ENCODE results near the gene CNN1.

Gene CNN1

DNA sequence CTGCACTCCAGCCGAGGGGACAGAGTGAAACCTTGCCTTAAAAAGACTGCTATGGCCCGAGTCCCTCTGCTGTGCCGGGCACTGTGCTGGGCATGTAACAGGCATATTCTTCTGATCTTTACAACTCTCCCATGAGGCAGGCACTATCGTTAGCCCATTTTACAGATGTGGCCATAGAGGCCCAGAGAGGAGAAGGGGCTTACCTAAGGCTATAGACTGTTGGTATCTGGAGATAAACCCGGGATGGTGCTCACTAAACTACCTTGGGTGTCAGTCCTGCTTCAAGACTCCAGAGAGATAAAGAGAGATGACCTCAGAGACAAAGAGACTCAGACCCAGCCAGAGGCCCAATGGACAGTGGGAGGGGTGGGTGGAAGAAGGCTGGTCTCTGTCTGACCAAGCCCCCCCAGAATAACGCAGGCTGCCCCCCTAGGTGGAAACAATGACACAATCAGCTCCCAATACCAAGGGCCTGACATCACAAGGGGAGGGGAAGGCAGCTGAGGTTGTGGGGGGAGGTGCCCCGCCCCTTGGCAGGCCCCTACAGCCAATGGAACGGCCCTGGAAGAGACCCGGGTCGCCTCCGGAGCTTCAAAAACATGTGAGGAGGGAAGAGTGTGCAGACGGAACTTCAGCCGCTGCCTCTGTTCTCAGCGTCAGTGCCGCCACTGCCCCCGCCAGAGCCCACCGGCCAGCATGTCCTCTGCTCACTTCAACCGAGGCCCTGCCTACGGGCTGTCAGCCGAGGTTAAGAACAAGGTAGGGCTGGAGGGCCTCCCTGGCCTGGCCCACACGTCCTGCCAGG is at the start of gene CNN1:
CNN1 (plus strand) TSS at position 620 of the 805 bp plus-strand sequence; CDS start at position 697, 77 bp downstream.
- DNase-seq: no peak

DNA sequence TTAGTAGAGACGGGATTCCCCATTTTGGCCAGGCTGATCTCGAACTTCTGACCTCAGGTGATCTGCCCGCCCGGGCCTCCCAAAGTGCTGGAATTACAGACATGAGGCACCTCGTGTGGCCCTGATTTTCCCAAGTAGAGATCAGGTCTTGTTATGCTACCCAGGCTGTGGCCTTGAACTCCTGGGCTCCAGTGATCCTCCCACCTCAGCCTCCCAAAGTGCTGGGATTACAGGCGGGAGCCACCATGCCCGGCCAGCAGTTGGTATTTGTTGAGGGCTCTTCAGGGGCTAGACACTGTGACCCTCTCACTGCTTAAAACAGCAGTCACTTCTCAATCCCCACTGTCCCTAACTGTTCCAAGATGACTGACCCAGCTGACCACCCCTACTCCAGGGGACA is 49.3 kb upstream of the CNN1 start:
- no peak for DNase-seq

DNA sequence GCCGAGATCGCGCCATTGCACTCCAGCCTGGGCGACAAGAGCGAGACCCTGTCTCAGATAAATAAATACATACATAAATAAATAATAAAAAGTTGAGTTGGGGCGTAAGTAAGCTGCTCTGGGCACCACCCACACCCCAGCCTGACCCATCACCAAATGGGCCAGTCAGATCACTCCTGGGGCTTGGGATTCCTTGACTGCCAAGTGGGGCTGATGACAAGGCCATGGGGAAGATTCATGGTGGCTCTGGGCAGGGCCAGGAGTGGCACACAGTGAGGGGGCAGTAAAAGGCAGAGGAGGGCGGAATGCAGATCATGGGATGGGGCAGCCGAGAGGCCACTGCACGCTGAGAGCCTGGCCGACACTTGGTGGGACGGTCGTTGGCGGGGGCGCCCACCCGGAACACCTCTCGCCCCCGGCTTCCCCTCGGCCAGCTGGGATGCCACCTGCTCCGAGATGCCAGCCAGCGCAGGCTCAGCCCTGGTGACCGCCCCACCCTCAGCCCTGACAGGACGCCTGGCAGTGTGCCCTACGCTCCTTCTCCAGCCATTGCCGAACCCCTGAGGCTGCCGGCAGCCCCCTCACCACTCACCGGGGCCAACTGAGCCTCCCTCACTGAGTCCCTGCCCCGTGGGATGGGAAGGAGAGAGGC is 43.9 kb upstream of the CNN1 start:
- no peak for DNase-seq

DNA sequence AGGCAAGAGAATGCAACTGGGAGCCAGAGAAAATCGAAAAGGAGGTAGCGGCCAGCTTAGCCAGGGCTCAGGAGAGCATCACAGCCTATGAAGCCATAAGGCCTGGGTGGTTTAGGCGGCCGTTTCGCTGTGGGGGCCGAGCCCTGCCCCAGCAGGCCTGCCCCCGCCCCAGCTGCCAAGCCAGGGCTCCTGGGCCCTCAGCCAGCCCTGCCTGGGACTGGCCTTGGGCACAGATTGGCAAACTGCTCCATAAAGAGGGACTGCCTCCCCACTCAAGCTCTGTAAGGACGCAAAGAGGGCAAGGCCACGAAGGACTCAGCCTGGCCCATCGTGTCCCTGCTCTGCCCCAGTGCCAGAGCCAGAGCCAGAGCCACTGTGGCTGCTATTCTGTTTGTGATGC is 43.2 kb upstream of the CNN1 start:
- no peak for DNase-seq

DNA sequence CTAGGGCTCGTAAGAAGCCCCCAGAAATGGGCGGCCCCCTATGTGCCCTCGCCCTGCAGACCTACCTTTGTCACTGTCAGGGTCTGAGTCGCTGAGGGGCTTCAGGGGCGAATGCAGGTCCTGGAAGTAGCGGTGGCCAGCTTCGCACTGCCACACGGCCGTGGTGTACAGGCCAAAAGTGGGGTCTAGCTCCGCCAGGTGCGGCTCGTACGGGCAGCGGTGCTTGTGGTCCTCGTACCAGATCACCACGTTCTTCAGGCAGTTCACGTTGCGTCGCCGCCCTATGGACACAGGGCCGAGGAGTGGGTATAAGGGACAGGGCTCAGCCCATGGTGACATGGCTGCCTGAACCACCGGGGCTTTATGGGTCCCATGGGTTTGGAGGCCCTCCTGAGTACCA is 42.8 kb upstream of the CNN1 start:
- no peak for DNase-seq

DNA sequence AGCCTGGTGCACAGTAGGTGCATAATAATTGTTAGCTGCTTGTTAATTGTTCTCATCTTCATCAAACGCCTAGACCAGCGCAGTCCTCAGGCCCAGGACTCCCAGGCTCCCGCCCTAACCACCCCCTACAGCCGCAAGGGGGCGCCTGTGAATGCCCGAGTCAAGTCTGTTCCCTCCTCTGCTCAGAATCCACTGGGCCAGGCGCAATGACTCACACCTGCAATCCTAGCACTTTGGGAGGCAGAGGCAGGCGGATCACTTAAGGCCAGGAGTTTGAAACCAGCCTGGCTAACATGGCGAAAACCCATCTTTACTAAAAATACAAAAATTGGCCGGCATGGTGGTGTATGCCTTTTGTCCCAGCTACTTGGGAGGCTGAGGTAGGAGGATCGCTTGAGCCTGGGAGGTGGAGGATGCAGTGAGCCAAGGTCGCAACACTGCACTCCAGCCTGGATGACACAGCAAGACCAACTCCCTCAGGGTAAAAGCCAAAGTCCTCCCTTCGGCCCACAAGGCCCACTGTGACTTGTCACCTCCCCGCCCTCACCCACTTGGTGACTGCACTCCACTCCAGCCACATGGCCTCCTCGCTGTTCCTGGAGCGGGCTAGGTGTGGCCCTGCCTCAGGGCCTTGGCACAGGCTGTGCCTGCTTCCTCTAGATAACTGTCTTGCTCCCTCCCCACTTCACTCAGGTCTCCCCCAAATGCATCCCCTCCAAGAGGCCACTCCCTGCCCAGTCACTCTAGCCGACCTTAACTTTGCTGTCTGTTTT is 42.1 kb upstream of the CNN1 start:
- peak; percentile 60 for DNase-seq

DNA sequence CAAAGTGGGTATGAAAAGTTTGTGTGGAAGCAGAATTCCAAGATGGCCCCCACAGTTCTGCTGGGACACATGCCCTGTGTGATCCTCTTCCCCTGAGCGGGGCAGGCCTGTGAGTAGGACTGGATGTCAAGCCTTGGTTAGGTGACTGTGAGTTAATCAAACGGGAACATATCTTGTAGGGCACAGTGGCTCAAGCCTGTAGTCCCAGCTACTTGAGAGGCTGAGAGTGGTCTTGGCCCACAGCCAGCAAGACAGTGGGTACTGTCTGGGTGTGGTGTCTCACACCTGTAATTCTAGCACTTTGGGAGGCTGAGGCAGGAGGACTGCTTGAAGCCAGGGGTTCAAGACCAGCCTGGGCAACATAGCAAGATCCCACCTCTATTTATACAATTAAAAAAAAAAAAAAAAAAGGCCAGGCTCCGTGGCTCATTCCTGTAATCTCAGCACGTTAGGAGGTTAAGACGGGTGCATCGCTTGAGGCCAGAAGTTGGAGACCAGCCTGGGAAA is 39.4 kb upstream of the CNN1 start:
- DNase-seq: no peak

DNA sequence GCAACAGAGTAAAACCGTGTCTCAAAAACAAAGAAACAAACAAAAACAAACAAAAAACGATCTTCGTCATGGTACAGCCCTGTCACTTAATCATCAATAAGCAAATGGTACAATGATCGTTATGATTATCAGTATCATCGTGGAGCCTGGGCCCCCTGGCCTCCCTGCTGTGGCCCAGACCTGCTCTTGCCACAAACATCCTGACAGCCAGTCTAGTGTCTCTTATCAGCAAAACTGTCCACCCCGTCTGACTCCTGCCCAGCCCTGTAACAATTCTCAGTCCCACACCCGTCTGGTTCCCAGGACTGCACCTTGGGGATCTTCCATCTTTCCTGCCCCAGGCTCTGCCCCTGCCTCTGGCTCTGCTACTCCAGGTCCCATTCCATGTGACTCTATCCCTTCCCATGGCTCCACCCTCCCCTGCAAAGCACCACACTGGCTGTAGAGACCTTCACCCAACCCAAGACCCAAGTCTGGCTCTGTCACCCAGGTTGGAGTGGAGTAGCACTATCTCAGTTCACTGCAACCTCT is 38.7 kb upstream of the CNN1 start:
- no peak for DNase-seq

DNA sequence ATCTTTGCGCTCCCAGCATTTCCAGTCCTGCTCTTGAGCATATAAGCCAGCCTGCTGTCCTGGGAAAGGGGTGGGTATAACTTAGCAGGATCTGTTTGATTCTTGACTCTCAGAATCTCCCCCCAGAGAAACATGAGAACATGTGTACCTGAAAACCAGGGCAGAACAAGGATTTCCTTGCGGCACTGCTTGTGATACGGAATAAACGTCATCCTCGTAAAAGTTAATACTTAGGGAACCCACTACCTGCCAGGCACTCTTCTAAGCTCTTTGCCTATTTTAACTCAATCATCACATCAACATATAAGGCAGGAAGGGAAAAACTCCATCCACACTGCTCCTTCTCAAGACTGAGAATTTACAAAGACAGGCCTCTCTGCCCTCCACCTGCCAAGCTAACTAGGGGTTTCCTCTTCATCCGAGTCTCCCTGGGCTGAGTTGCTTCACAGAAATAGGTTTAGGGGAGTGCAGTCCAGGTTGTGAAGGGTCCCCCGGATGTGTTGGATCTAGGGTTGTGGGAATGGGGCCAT is 34.1 kb upstream of the CNN1 start:
- no peak for DNase-seq

DNA sequence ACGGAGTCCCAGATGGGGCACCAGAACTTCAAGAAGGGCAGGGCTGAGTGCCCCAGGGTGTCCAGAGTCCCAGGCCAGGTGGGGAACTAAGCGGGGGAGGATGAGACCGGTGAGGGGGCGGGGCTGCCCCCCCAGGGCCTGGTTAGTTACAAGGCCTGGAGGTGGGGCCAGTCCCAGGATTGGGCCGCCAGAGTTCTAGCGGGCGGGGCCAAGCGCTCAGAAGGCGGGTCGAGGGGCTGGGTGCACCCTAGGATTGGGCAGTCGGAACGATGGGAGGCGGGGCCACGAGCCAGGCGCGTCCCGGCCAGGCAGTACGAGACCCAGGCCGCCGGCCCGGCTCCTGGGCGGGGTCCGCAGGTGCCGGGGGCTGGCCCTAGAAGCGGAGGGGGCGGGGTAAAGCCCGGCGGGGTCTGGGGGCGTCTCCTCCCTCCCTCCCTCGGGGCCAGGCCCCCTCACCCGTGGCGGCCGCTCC is 33.6 kb upstream of the CNN1 start:
- peak; percentile 98 for DNase-seq

DNA sequence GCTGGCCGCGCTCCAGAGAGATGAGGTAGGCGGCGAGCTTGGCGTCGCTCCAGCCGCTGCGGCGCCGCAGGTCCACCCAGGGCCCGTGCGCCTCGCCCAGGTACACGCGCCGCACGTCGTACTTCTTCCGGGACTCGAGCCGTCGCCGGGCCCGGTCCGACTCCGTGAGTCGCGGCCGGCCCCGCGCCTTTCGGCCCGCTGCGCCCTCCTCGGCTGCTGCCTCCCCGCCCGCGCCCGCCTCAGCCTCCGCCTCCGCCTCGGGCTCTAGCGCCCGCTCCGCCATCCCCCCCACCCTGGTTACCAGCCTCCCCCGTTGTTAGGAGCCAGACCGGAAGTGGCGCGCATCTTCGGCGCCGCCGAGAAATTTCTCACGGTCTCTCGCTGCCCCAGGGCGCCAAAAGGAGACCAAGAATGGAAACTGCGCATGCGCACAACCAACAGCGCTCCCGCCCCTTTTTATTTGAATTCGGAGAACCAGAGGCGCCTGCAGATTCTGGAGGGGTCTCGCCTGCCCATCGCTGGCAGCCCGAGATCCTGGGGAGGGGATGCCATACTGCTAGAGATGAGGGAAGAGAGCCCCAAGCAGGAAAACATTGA is 33.0 kb upstream of the CNN1 start, which contains the start of gene ZNF653:
ZNF653 (minus strand) TSS at position 336 of the 597 bp plus-strand sequence; CDS start at position 283, 53 bp downstream.
- peak; percentile 96 for DNase-seq

DNA sequence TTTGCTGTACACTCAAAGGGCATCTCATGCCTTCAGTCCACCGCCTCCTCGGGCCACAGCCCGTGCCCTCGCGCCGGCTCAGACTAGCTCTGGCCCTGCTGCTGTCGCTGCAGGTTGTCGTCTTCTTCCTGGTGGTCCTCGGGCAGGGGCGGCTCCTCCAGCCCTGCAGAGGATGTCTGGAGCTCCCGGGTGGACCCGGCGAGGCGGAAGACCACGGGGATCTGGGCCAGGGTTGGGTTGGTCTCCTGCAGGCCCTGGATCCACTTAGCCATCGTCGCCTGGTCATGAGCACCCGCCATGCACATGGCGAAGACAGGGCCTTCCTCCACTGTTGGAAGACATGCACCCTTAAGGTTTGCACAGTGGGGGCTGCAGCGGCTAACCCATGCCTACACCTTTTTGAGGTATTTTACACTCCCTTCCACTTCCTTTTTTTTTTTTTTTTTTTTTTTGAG is 32.5 kb upstream of the CNN1 start:
- DNase-seq: no peak

DNA sequence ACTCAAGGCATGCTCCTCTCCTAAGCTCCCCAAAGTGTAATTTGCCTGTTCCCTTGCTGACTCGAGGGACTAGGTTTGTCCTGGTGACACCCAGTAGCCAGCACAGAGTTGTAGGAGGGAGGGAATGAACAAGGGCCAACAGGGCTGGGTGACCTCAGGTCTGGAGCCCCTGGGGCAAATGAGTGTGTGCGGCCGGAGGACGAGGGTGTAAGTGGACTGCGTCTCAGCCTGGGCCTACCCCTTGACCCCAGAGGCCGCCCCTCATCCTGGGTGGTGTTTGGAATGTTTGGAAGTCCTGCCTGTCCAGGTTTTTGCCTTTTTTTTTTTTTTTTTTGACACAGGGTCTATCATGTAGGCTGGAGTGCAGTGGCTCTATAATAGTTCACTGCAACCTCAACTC is 31.7 kb upstream of the CNN1 start:
- DNase-seq: no peak

DNA sequence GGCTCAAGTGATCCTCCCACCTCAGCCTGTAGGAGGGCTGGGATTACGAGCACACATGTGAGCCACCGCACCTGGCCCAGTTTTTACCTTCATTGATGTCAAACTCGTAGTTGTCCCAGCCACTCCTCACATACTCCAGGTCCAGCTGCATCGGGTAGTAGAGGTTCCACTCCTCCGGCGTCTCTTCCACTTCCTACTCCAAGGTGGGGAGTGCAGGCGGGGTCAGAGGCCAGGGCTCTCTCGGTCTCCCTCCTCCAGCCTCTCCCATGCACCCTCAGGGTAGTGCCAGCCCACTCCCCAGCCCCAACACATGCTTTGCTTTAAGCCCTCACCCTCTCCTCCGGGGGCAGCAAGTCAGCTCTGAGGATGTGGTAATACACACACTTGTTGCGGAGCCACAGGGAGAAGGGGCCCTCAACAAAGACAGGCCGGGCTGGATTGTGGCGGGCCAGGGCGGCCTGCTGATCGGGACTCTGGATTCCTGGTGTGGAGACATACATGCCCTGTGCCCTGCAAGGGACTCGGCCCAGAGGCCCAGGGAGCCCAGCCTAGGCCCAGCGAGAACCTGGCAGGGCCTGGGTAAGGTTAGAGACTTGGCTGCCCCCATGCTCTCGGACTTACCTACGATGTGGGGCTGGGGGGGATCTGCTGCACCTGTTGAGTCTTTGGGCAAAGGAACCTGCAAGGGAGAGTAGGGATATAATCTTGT is 31.1 kb upstream of the CNN1 start:
- no peak for DNase-seq

DNA sequence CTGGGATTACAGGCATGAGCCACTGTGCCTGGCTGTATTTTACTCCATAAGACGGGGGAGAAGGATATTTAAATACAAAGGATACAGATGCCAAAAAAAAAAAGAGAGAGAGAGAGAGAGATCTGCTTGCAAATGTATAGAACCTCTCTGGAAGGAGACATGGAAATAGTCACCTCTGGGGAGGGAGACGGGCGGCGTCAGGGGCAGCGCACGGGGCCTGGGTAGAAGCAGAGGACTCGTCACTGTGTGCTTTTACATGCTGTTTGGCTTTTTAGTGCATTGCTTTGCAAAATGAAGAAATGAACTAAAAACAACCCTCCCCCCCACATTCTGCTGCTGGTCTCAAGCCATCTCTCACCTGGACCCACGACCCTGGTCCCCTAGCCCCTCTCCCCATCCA is 28.2 kb upstream of the CNN1 start:
- no peak for DNase-seq

DNA sequence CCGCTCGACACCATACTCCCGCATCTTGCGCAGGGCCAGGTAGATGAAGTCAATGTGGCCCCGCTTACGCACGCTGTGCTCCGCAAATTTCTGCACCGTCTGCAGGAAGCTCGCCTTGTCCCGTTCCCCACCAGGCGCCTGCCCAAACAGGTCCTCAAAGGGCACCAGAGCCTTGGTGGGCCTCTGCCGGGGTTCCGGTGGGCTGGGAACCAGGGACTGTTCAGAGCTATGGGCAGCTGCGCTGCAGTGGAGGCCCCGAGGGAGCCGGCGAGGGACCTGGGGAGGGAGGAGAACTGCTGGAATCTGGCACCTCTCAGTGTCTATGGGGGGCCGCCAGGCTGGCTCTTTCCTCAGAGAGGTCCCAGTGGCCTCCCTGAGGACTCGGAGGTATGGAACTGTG is 24.7 kb upstream of the CNN1 start:
- DNase-seq: no peak

DNA sequence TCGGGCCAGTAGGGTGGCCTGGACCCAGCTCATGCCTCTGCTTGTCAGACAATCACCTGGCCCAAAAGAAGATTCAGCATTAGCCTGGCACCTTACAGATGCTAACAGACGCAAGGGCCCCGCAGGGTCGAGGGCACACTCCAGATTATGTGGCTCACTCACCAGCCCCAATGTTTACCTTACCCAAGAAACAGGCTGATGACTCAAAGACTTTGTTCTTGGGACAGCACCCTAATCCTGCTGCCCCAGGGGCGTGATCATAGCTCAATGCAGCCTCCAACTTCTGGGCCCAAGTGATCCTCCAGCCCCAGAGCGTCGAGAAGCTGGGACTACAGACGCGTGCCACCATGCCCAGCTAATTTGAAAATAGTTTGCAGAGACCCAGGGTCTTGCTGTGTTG is 19.5 kb upstream of the CNN1 start:
- no peak for DNase-seq

DNA sequence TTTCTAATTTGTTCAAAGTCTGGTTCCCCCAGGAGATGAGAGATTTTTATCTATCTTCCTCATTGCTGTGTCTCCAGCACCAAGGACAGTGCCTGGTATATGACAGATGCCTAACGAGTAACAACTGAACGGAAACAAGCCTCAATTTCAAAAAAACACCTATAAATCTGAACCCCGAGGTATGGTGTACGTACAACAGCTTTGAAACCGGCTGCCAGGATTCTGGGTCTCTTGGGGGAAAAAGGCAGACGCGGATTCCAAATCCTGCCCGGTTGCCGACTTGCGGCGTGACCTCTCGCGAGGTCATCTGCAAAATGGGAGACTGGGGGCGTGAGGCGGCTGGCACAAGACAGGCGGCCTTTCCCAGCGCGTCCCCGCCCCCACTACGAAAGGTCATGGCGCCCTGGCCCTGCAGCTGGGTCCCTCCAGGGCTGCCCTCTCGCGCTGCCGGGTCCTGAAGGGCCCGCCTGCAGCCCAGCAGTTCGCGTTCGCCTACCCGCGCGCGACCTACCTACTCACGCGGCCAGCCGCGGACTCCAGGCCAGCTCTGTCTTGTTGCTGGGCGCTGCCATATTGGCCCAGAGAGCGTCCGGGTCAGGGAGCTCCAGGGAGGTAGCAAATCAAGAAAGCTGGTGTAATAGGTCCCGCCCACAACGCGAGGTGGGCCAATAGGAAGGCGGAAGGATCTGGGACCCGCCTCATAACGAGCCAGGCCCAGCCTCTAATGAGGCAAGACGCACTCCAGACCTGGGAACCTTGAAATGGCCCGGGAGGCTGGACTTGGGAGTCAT is 9.9 kb upstream of the CNN1 start, which contains the start of gene ECSIT:
ECSIT (minus strand) TSS at position 584 of the 791 bp plus-strand sequence. CDS start 9,964 bp downstream, outside the sequence.
- DNase-seq: peak; percentile 96

DNA sequence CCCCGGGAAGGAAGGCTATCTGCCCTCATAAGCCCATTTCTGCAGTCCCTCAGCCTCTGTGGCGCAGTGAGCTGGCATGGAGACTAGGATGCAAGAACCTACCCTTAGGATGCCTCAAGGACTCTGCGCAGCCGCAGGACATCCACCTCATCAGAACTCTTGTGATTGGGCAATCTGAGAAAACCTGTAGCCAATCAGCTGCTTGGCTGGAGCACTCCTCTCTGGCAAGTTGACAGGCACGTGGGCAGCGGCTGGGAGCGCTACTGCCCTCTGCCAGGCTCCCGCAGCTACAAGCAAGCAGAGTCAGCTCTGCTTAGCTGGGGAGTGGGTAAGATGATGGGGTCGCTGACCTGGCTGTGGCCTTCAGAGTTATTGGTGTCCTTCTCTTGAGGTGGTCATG is 8.2 kb upstream of the CNN1 start:
- peak; percentile 36 for DNase-seq

DNA sequence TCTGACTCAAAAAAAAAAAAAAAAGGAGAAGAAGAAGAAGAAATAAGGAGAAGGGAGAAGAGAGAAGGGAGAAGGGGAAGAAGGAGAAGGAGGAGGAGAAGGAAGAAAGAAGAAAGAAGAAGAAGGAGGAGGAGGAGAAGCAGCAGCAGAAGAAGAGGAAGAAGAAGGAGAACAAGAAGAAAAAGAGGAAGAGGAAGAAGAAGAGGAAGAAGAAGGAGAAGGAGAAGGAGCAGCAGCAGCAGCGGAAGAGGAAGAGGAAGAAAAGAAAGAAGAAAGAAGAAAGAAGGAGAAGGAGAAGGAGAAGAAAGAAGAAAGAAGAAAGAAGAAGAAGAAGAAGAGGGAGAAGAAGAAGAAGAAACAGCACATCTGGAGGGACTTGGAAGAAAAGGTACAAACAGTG is 4.1 kb upstream of the CNN1 start:
- no peak for DNase-seq

DNA sequence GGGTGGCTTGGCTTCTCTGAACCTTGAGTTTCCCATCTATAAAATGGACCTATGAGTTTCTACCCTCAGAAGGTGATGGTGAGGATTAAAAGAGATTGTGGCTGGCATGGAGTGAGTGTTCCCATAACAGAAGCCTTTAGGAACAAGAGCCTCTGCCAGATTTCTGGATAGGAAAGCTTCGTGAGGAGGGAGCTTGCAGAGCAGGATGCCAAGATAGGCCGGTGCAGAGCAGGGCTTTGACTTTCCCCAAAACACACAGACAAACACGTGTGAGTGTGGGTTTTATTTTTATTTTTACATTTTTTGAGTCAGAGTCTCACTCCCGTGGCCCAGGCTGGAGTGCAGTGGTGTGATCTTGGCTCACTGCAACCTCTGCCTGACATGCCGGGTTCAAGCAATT is 3.7 kb upstream of the CNN1 start:
- no peak for DNase-seq

Measured in CD4-positive, alpha-beta T cell treated with Interleukin-17A for 1 hour (primary cell).